Epithelial cell of prostate (primary cell): ENCODE measurements around the gene LITAF.
A peak's percentile ranks its signal among the peaks of the same experiment; 100 is the strongest.
"Not testable (repeated sequence)": the region's sequence is repeated elsewhere in the genome, so short reads cannot be mapped to it uniquely, and the experiment has no call there.

Experiments used
- DNase-seq: peaks from one replicate; pipeline ENCODE4 v3.0.0-alpha.2; 2011; ENCODE audit warnings: low read depth, low spot score
- H3K27ac ChIP-seq: fragments of 450-650 bp; 2 replicates; pipeline ENCODE4 v1.5.1; 2017; ENCODE audit warnings: mild to moderate bottlenecking

LITAF gene

GRCh38 chr16:11581678-11582077, 5.0 kb downstream of the LITAF start:
- no peak for DNase-seq
- H3K27ac ChIP-seq, result no peak overlapping the region

- DNase-seq, result no peak
- no peak overlapping the region for H3K27ac ChIP-seq
Measured at GRCh38 chr16:11580451-11581086, 6.2 kb downstream of the LITAF start.

- DNase-seq, result not testable (repeated sequence)
Measured at GRCh38 chr16:11577290-11577660, 9.4 kb downstream of the LITAF start.

GRCh38 chr16:11576427-11577289, 10.1 kb downstream of the LITAF start:
- H3K27ac ChIP-seq, result no peak overlapping the region

More at GRCh38 chr16:11577290-11577660, 9.4 kb downstream of the LITAF start:
- not testable (repeated sequence) for H3K27ac ChIP-seq

GRCh38 chr16:11575223-11575589, 11.5 kb downstream of the LITAF start:
- H3K27ac ChIP-seq, result no peak overlapping the region
- DNase-seq, result no peak

More at GRCh38 chr16:11576427-11577289, 10.1 kb downstream of the LITAF start:
- no peak for DNase-seq

GRCh38 chr16:11572301-11572995, 14.3 kb downstream of the LITAF start:
- DNase-seq, result no peak
- no peak overlapping the region for H3K27ac ChIP-seq

GRCh38 chr16:11571549-11571948, 15.2 kb downstream of the LITAF start:
- no peak overlapping the region for H3K27ac ChIP-seq
- DNase-seq, result no peak

- DNase-seq, result no peak
- no peak overlapping the region for H3K27ac ChIP-seq
Measured at GRCh38 chr16:11570806-11571205, 15.9 kb downstream of the LITAF start.

GRCh38 chr16:11570258-11570657, 16.5 kb downstream of the LITAF start:
- DNase-seq, result no peak
- no peak overlapping the region for H3K27ac ChIP-seq

GRCh38 chr16:11566398-11566797, 20.3 kb downstream of the LITAF start:
- peak overlapping the region; percentile 12 for H3K27ac ChIP-seq

GRCh38 chr16:11565665-11566064, 21.1 kb downstream of the LITAF start:
- no peak overlapping the region for H3K27ac ChIP-seq
- no peak for DNase-seq

More at GRCh38 chr16:11566398-11566797, 20.3 kb downstream of the LITAF start:
- no peak for DNase-seq

- no peak for DNase-seq
- H3K27ac ChIP-seq, result peak overlapping the region; percentile 88
Measured at GRCh38 chr16:11564046-11564926, 22.4 kb downstream of the LITAF start.

GRCh38 chr16:11563493-11564040, 23.2 kb downstream of the LITAF start:
- DNase-seq, result no peak
- H3K27ac ChIP-seq, result peak overlapping the region; percentile 88

- peak overlapping the region; percentile 88 for H3K27ac ChIP-seq
- DNase-seq, result no peak
Measured at GRCh38 chr16:11562941-11563340, 23.8 kb downstream of the LITAF start.

- H3K27ac ChIP-seq, result peak overlapping the region; percentile 88
Measured at GRCh38 chr16:11562411-11562810, 24.3 kb downstream of the LITAF start.

GRCh38 chr16:11561856-11562255, 24.9 kb downstream of the LITAF start:
- peak overlapping the region; percentile 88 for H3K27ac ChIP-seq

More at GRCh38 chr16:11562411-11562810, 24.3 kb downstream of the LITAF start:
- peak; percentile 24 for DNase-seq

GRCh38 chr16:11561454-11561805, 25.3 kb downstream of the LITAF start:
- peak overlapping the region; percentile 88 for H3K27ac ChIP-seq
- no peak for DNase-seq

More at GRCh38 chr16:11561856-11562255, 24.9 kb downstream of the LITAF start:
- DNase-seq, result no peak

- DNase-seq, result peak; percentile 14
- H3K27ac ChIP-seq, result peak overlapping the region; percentile 88
Measured at GRCh38 chr16:11560701-11561453, 25.8 kb downstream of the LITAF start.

- not testable (repeated sequence) for DNase-seq, H3K27ac ChIP-seq
Measured at GRCh38 chr16:11558308-11558823, 28.4 kb downstream of the LITAF start.
